Erythroblast (primary cell): ENCODE results near the gene CEP68.

Source experiments
- DNase-seq, 2 experiments: peaks; one replicate each; lab custom pipeline; 2025; lab: John Stamatoyannopoulos, UW
- GATA1 ChIP-seq: IDR thresholded peaks from 2 replicates; pipeline ENCODE4 v1.6.1; 2011; ENCODE audit warnings: low read depth, mild to moderate bottlenecking, control low read depth, low read length, moderate library complexity
- POLR2A ChIP-seq: IDR thresholded peaks from 2 replicates; pipeline ENCODE4 v1.6.1; 2011; ENCODE audit warnings: mild to moderate bottlenecking, low read length

CEP68 gene

DNA sequence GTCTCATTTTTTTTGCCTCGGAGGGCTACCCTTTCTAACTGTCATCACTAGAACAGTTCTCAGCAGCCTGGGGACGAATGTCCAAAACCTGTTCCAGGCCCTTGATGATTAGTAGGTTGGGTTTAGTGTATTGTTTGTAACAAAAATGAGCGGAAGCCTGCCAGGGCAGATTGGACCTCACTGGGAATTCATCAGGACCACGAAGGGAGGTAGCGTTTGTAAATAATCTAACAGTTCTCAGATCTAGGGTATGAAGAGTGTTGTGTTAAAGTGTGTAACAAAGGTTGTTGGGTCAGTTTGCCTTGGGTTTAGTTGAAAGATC lies 799 bp downstream of the CEP68 start:
- TF ChIP-seq POLR2A (no peak), GATA1 (no peak)
- no peak for DNase-seq

DNA sequence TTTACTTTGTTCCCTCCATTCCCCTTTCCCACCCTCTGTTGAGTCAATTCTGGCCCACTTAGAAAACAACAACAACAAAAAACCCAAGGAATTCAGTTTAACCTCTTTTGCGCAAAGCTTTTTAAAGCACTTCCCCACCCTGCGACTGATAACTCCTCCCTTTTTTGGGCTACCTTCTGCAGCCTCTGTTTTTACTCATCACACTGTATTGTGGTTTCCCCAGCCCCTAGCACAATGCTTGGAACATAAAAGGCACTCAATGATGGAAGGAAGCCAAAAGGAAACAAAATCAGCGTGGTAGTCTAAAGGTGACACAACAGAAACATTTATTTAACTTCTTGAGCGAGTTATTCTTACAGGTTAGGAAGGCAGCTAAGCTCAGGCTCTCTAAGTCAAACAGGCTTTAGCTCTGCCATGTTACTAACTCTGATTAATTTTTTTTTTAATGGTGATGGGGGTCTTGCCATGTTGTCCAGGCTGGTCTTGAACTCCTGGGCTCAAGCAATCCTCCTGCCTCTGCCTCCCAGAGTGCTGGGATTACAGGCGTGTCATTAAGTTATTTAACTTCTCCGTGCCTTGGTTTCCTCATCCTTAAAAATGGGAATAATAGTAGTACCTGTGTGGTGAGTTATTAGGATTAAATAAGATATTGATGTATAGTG lies 1.3 kb downstream of the CEP68 start:
- TF ChIP-seq POLR2A (no peak), GATA1 (no peak)
- peak in 1 of 2 experiments; percentile 16 for DNase-seq

DNA sequence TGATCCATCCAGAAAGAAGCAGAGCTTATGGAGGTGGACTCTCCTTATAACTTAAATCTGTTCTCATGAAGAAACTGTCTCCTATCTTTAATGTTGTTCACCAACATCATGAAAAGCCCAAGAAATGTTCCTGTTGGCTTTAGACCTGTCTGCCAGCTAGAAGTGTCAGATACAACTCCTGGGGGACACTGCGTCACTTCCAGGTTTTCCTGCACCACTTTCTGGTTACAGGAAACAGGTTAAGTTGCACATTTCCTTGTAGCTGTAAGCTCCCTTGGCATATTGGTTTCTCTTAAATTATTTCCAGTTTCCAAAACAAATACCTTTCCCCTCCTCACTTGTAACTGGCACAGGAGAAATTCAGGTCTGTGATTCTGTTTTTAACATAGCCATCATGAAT lies 2.9 kb downstream of the CEP68 start:
- TF ChIP-seq GATA1 (no peak), POLR2A (no peak)

DNA sequence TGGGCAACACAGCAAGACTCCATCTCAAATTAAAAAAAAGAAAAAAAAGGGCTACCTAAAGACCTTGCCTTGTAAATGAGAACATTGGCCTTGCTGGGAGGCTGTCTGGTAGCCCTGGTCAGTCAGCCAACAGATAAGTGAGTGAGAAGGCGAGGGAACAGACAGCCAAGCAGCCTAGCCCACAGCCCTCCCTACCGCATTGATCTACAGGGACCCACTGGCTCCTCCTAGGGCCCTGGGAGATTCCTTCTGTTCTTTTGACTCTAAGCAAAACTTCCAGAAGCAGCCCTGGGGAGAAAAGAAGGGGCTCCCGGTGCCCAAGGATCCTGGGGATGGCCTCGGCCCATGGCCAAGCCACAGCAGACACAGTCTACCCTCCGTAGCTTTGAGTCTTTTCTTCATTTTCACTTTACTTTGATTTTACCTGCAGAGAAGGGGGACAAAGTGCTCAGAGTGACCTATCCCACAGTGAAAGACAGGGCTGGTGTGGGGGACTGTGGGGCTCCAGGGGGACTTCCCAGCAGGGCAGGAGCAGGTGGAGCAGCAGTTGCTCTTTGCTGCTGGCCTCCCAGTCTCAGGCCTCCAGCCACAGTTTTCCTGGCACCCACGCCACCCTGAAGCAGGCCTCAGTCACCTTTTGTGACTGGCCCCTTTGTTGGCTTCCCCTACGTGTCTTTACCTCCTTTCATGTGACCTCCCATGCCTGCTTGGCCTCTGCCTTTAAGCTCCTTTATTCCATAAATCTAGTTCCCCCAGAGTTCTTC lies 5.1 kb downstream of the CEP68 start:
- no peak for DNase-seq
- TF ChIP-seq GATA1 (no peak), POLR2A (no peak)

More for the DNA sequence above, 2.9 kb downstream of the CEP68 start:
- DNase-seq: no peak

DNA sequence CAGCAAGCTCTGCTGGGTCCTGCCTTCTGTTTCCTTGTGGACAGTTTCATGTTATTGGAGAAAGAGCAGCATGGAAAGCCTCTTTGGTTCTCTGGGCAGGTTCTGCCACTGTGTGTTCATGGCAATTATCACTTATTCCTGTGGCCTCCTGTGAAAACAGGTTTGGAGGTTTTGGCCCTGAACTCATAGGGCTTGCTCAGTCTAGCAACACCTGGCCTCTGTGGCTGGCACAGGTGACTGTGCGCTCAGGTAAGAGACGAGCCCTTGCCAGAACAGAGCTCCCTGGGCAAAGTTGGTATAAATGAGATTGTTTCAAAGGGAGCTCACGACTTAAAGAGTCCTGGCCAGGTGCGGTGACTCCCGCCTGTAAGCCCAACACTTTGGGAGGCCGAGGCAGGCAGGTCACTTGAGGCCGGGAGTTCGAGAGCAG lies 5.7 kb downstream of the CEP68 start:
- DNase-seq: no peak
- no peak for TF ChIP-seq POLR2A
- no peak for TF ChIP-seq GATA1

DNA sequence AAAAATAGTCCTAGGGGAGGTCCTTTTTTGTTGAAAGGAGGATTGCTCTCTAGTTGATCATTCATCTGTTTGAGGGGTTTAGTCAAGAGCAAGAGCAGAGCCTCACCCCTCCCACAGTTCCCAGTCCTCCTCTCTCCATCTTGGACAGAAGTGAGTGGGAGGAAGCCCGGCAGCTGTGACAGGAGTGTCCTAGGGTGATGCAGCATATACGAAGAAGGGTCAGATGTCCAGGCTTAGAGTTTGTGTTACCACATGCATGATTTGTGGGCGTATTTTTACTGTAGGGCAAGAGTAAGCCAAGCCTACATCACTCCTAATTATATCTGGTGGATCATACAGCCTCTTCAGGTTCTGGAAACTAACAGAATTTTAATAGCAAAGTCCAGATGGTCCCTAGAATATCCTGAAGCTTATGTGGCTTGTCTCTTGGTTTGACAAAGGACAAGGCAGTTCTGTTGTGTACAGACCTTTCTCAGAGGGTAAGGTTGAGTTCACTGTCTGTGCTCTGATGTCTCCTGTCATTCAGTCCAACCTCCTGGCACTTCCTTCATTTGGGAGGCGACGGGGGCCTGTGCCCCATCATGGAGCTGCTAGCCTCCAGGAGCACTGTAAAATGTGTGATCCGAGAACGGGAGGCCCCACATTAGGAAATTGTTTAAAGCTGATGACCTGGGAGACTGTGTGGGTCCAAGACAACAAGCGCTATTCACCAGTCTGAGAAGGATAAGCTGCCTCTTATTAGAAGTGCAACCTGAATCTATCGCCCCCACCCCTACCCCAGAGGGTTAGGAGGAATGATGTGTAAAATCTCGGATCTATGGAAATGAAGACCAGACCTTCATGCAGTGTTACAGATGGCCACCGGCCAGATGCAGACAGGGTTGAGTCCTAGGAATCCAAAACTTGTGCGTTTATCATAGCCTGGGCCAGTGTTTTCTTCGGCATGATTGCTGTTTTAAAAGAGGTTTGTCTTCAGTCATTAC lies 6.9 kb downstream of the CEP68 start:
- TF ChIP-seq POLR2A (no peak), GATA1 (no peak)
- DNase-seq: no peak

DNA sequence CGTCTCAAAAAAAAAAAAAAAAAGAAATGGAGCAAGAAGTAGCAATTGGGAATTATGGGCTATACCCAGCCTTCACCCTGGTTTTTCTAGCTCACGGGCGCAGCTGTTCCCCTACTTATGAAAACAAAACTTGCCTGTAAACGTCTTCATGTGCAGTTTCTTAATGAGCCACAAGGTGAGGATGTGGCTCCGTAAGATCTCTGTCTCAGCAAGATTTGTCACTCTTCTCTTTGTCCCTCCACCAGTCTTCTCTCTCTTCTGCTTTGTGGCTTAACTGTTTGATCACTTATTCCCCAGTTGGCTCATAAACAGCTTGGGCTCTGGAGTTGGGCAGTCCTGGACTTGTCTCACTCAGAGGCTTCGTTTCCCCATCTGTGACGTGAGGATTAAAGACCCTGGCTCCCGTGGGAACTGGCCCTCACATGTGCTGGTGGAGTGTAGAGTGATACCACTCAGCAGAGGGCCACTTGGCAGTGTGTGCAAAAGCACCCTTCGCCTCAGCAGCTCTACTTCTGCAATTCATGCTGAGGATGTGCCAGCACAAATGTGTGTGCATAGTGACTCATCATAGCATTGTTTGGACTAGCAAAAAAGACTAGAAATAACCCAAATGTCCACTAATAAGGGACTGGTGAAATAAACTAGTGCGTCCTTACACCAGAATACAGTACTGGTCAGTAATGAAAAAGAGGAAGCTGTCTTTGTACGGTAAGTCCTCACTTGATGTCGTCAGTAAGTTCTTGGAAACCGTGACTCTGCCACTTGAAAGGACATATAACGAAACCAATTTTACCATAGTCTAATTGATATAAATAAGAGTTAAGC lies 8.7 kb downstream of the CEP68 start:
- peak; percentile 79 for DNase-seq

DNA sequence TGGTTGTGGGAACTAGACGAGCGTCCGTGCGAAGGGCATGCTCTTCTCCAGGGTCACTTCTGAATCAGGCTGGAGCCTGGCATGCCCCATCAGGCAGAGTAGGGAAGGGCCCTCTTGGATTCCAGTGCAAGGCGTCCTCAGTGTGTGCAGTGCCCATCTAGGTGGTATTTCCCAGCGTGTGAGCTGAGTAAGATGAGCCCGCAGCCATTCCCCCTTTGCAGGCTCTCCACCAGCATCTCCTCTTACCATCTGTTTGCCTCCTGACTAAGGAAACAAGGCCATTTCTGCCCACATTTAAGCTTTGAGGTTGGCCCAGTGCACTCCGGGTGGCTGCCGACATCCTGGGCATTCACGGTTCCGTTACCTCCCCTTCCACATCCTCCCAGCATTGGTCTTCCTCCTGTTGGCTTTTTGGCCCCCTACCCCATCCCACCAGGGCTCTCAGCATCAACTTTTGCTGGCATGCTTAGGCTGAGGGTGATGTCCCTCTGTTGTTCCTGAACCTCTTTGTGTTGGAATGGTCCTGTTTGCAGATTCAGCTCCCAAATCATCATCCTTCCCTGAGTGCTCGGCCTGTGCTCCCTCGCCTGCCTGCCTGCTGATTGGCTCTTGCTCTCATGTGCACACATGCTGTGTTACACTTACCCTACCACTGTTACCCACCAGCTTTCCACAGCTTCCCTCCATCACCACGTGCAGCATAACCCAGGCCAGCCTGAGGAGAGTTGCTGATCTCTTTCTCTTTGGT lies 11.8 kb downstream of the CEP68 start:
- DNase-seq: no peak
- no peak for TF ChIP-seq POLR2A
- TF ChIP-seq GATA1: no peak

More for the DNA sequence above, 8.7 kb downstream of the CEP68 start:
- no peak for TF ChIP-seq POLR2A
- no peak for TF ChIP-seq GATA1

DNA sequence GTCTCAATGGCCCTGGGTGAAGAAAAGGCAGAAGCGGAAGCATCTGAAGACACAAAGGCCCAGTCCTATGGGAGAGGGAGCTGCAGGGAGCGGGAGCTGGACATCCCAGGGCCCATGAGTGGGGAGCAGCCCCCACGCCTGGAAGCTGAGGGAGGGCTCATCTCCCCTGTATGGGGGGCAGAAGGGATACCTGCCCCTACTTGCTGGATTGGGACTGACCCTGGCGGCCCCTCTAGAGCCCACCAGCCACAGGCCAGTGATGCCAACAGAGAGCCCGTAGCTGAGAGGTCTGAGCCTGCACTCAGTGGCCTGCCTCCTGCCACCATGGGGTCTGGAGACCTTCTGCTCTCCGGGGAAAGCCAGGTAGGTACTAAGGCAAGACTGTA lies 13.2 kb downstream of the CEP68 start:
- no peak for TF ChIP-seq POLR2A
- DNase-seq: no peak

DNA sequence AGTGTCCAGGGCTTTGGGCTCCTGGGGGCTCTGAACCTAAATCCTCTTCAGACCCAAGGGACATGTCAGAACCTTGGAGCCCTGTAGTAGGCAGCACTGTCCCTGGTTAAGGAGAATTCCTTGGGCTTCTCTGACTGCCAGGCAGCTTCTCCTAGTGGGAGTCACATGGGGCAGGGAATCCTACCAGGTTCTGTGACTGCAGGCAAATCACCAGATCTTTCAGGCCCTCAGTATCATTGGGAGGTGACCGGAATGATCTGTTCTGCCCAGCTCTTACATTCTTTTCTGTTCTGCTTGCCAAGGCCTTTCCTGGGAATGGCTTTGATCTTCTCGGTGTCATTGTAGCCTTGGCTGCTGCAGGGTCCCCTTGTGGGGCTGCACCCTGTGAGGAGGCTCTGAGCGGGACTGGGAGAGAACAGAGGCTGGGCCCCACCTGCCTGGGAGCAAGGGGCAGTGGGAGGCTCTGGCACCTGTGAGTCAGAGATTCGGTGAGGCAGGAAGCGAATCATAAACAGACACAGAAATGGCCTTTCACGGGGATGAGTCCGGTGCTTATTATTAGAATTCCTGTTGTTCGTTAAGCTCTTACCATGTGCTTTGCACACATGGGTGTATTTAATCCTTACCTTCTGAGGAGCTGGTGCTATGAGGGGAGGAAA lies 14.1 kb downstream of the CEP68 start:
- DNase-seq: no peak
- no peak for TF ChIP-seq POLR2A
- TF ChIP-seq GATA1: no peak

DNA sequence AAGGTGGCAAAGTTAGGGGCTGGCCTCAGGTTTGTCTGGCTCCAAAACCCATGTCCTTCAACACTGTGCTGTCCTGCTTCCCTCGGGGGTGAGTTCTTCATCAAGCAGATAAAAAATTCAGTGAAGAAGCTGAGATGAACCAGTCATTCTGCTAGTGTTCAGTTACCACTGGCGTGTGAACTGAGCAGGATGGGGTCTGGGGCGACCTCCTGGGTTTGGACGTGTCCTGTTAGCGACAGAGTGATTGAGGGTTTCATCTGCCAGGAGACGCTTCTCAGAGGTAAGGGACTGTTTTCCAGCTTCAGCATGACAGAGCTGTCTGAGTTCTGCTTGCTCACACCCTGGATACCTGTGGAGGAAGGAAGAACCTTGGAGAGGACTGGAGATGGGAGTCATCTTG lies 14.6 kb downstream of the CEP68 start:
- DNase-seq: no peak

DNA sequence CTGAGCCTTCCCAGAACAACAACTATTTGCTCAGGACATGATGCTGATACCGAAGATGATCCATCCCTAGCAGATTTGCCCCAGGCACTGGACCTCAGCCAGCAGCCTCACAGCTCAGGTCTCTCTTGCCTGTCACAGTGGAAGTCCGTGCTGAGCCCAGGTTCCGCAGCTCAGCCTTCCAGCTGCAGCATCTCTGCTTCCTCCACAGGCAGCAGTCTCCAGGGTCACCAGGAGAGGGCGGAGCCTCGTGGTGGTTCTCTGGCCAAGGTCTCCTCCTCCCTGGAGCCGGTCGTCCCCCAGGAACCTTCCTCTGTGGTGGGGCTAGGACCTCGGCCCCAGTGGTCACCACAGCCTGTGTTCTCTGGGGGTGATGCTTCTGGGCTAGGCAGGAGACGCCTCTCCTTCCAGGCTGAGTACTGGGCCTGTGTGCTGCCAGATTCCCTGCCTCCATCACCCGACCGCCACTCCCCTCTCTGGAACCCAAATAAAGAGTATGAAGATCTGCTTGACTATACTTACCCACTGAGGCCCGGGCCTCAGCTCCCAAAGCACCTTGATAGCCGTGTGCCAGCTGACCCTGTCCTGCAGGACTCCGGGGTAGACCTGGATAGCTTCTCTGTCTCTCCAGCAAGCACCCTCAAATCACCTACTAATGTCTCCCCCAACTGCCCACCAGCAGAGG lies 15.4 kb downstream of the CEP68 start:
- TF ChIP-seq POLR2A (no peak), GATA1 (no peak)
- no peak for DNase-seq

More for the DNA sequence above, 14.6 kb downstream of the CEP68 start:
- TF ChIP-seq POLR2A (no peak), GATA1 (no peak)
